Measurements from ENCODE around the gene EHBP1.
A peak's percentile ranks its signal among the peaks of the same experiment; 100 is the strongest.

The EHBP1 gene

GRCh38 chr2:63050334-63051041 is 345.0 kb downstream of the EHBP1 start, which contains the start of gene OTX1 (continued):
- TF ChIP-seq ZNF398 (tag by site-specific recombination; IDR thresholded peaks at IDR 0.05), result peak; percentile 54
- TF ChIP-seq HOXC10 (CRISPR knock-in tag; IDR thresholded peaks at IDR 0.05), result no peak
- TF ChIP-seq EGR2 (tag by site-specific recombination; IDR thresholded peaks at IDR 0.05; ENCODE audit: low read depth), result 0 out of 2 replicates have a peak, but pooled peaks have one; percentile 28
- TF ChIP-seq ZNF10 (tag by site-specific recombination; IDR thresholded peaks at IDR 0.05), result peak; percentile 54; the same call in 1 of the 2 replicates
- TF ChIP-seq MEIS1 (CRISPR knock-in tag; IDR thresholded peaks at IDR 0.05; ENCODE audit: borderline replicate concordance), result peak; percentile 68; the same call in 1 of the 2 replicates
- TF ChIP-seq OVOL3 (tag by site-specific recombination; IDR thresholded peaks at IDR 0.05), result no peak
- peak; percentile 84 for TF ChIP-seq ZBTB17 (tag by site-specific recombination; IDR thresholded peaks at IDR 0.05)
- peak; percentile 74 for TF ChIP-seq ZBTB26 (tag by site-specific recombination; optimal IDR thresholded peaks at IDR 0.05)
- TF ChIP-seq, protein P1, sequence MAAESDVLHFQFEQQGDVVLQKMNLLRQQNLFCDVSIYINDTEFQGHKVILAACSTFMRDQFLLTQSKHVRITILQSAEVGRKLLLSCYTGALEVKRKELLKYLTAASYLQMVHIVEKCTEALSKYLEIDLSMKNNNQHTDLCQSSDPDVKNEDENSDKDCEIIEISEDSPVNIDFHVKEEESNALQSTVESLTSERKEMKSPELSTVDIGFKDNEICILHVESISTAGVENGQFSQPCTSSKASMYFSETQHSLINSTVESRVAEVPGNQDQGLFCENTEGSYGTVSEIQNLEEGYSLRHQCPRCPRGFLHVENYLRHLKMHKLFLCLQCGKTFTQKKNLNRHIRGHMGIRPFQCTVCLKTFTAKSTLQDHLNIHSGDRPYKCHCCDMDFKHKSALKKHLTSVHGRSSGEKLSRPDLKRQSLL (tag by site-specific recombination; IDR thresholded peaks at IDR 0.05), result peak; percentile 80
- TF ChIP-seq GLIS2 (tag by site-specific recombination; IDR thresholded peaks at IDR 0.05), result peak; percentile 80
- no peak for TF ChIP-seq TRIM28 (IDR thresholded peaks at IDR 0.05; ENCODE audit: borderline replicate concordance, low read length)

- Histone ChIP-seq H3K4me1 (ENCODE audit: control insufficient read depth, insufficient read depth, low read length) (peaks cover 2% of the 10 kb centered on the region; the same call in 1 of the 2 replicates), H3K9me3 (ENCODE audit: control insufficient read depth, insufficient read depth, low read depth, low read length) (no peaks in the 10 kb centered on the region), H3K36me3 (ENCODE audit: control insufficient read depth in 2 of 2, insufficient read depth in 1 of 2, low read length in 2 of 2) (peaks cover 0 to 39% of the 10 kb centered on the region in 2 experiments; a peak in 2 of 3 replicates), H3K4me3 (ENCODE audit: low read depth, low read length) (peak overlapping the region; percentile 70), H3K27ac (ENCODE audit: extremely low read depth, low read depth, low read length) (peak overlapping the region; percentile 58)
- POLR2A ChIA-PET, result interaction anchor here (0.6 to 1.0 kb wide), 6 partner anchors 10 to 808 kb away, joined by 3 to 6 read pairs (median 4); no protein-coding TSS in a partner anchor
- CTCF ChIA-PET, result no interaction called here
- TF ChIP-seq, protein P2, sequence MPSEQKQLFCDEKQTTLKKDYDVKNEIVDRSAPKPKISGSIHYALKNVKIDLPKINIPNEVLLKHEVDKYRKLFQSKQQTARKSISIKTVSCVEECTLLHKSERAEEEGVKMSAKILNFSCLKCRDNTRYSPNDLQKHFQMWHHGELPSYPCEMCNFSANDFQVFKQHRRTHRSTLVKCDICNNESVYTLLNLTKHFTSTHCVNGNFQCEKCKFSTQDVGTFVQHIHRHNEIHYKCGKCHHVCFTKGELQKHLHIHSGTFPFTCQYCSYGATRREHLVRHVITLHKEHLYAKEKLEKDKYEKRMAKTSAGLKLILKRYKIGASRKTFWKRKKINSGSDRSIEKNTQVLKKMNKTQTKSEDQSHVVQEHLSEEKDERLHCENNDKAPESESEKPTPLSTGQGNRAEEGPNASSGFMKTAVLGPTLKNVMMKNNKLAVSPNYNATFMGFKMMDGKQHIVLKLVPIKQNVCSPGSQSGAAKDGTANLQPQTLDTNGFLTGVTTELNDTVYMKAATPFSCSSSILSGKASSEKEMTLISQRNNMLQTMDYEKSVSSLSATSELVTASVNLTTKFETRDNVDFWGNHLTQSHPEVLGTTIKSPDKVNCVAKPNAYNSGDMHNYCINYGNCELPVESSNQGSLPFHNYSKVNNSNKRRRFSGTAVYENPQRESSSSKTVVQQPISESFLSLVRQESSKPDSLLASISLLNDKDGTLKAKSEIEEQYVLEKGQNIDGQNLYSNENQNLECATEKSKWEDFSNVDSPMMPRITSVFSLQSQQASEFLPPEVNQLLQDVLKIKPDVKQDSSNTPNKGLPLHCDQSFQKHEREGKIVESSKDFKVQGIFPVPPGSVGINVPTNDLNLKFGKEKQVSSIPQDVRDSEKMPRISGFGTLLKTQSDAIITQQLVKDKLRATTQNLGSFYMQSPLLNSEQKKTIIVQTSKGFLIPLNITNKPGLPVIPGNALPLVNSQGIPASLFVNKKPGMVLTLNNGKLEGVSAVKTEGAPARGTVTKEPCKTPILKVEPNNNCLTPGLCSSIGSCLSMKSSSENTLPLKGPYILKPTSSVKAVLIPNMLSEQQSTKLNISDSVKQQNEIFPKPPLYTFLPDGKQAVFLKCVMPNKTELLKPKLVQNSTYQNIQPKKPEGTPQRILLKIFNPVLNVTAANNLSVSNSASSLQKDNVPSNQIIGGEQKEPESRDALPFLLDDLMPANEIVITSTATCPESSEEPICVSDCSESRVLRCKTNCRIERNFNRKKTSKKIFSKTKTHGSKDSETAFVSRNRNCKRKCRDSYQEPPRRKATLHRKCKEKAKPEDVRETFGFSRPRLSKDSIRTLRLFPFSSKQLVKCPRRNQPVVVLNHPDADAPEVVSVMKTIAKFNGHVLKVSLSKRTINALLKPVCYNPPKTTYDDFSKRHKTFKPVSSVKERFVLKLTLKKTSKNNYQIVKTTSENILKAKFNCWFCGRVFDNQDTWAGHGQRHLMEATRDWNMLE (tag by site-specific recombination; conservative IDR thresholded peaks at IDR 0.05; ENCODE audit: low read depth), result no peak
- TF ChIP-seq ZBTB26 (tag by site-specific recombination; optimal IDR thresholded peaks at IDR 0.05), result no peak
- TF ChIP-seq OVOL3 (tag by site-specific recombination; IDR thresholded peaks at IDR 0.05), result no peak
- TF ChIP-seq KLF16 (tag by site-specific recombination; IDR thresholded peaks at IDR 0.05), result 0 out of 2 replicates have a peak, but pooled peaks have one; percentile 46
- TF ChIP-seq OSR2 (tag by site-specific recombination; IDR thresholded peaks at IDR 0.05), result no peak
- peak; percentile 61 for TF ChIP-seq ZNF335 (tag by site-specific recombination; conservative IDR thresholded peaks at IDR 0.05)
- 0 out of 2 replicates have a peak, but pooled peaks have one; percentile 9 for TF ChIP-seq KLF17 (tag by site-specific recombination; IDR thresholded peaks at IDR 0.05)
- TF ChIP-seq ZNF76 (tag by site-specific recombination; IDR thresholded peaks at IDR 0.05; ENCODE audit: borderline replicate concordance, low read depth), result no peak
- TF ChIP-seq, protein P3, sequence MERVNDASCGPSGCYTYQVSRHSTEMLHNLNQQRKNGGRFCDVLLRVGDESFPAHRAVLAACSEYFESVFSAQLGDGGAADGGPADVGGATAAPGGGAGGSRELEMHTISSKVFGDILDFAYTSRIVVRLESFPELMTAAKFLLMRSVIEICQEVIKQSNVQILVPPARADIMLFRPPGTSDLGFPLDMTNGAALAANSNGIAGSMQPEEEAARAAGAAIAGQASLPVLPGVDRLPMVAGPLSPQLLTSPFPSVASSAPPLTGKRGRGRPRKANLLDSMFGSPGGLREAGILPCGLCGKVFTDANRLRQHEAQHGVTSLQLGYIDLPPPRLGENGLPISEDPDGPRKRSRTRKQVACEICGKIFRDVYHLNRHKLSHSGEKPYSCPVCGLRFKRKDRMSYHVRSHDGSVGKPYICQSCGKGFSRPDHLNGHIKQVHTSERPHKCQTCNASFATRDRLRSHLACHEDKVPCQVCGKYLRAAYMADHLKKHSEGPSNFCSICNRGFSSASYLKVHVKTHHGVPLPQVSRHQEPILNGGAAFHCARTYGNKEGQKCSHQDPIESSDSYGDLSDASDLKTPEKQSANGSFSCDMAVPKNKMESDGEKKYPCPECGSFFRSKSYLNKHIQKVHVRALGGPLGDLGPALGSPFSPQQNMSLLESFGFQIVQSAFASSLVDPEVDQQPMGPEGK (tag by site-specific recombination; IDR thresholded peaks at IDR 0.05), result peak; percentile 25; the same call in 1 of the 2 replicates
- TF ChIP-seq ZNF302 (tag by site-specific recombination; IDR thresholded peaks at IDR 0.05; ENCODE audit: low read depth), result no peak
Observed at GRCh38 chr2:63051042-63051794, 345.7 kb downstream of the EHBP1 start.
